NT2/D1 (cell line): ENCODE results near the gene MAP2K4.

Source experiments
- DNase-seq: peaks from one replicate; pipeline ENCODE4 v3.0.0-alpha.2; 2011; ENCODE audit warnings: low read depth, low spot score
- H3K27me3 ChIP-seq: 2 replicates; pipeline ENCODE4 v1.6.0; 2011; ENCODE audit warnings: mild to moderate bottlenecking; ENCODE audit not compliant: insufficient read length, insufficient read depth
- H3K36me3 ChIP-seq: 2 replicates; pipeline ENCODE4 v1.6.1; 2011; ENCODE audit warnings: mild to moderate bottlenecking, low read length, mixed read lengths; ENCODE audit not compliant: insufficient read depth, insufficient read length
- H3K4me1 ChIP-seq: 2 replicates; pipeline ENCODE4 v1.5.1; 2011; ENCODE audit not compliant: insufficient read depth, insufficient read length
- H3K4me3 ChIP-seq: 2 replicates; pipeline ENCODE4 v1.5.1; 2011; ENCODE audit warnings: low read depth; ENCODE audit not compliant: insufficient read length
- H3K9ac ChIP-seq: 2 replicates; pipeline ENCODE4 v1.6.0; 2011; ENCODE audit warnings: low read depth; ENCODE audit not compliant: insufficient read length
- H3K9me3 ChIP-seq: 2 replicates; pipeline ENCODE4 v1.5.1; 2011; ENCODE audit warnings: mild to moderate bottlenecking, low read length; ENCODE audit not compliant: insufficient read depth
- SUZ12 ChIP-seq: IDR thresholded peaks from 2 replicates; pipeline ENCODE4 v1.6.1; 2011; ENCODE audit not compliant: insufficient read length, insufficient read depth; ENCODE audit errors: extremely low read depth
- YY1 ChIP-seq: IDR thresholded peaks from 2 replicates; pipeline ENCODE4 v1.6.1; 2011; ENCODE audit not compliant: insufficient read length, insufficient read depth
- ZNF274 ChIP-seq: IDR thresholded peaks from 2 replicates; pipeline ENCODE4 v1.6.1; 2011; ENCODE audit warnings: mild to moderate bottlenecking, low read depth, low read length

Gene MAP2K4

GRCh38 chr17:12053552-12053951 is 32.9 kb downstream of the MAP2K4 start:
- DNase-seq = no peak
- Histone ChIP-seq H3K4me1 (no peaks in the 10 kb centered on the region), H3K27me3 (no peaks in the 10 kb centered on the region), H3K4me3 (no peak overlapping the region), H3K9ac (no peak overlapping the region), H3K9me3 (no peaks in the 10 kb centered on the region), H3K36me3 (peaks cover 3% of the 10 kb centered on the region)
- TF ChIP-seq SUZ12 = no peak
- TF ChIP-seq YY1 = no peak
- no peak for TF ChIP-seq ZNF274

- H3K36me3 ChIP-seq = peaks cover 3% of the 10 kb centered on the region
- no peaks in the 10 kb centered on the region for H3K4me1 ChIP-seq
- no peak overlapping the region for H3K4me3 ChIP-seq
- DNase-seq = no peak
- H3K9me3 ChIP-seq = no peaks in the 10 kb centered on the region
- TF ChIP-seq SUZ12 (no peak), ZNF274 (no peak), YY1 (no peak)
- H3K27me3 ChIP-seq = no peaks in the 10 kb centered on the region
- H3K9ac ChIP-seq = no peak overlapping the region
These were observed 35.2 kb downstream of the MAP2K4 start for GRCh38 chr17:12055889-12056288.

GRCh38 chr17:12057520-12057919 is 36.8 kb downstream of the MAP2K4 start:
- H3K4me3 ChIP-seq = no peak overlapping the region
- no peak for TF ChIP-seq YY1
- H3K9me3 ChIP-seq = no peaks in the 10 kb centered on the region
- peaks cover 10% of the 10 kb centered on the region for H3K36me3 ChIP-seq
- H3K9ac ChIP-seq = no peak overlapping the region
- DNase-seq = no peak
- H3K4me1 ChIP-seq = no peaks in the 10 kb centered on the region
- no peaks in the 10 kb centered on the region for H3K27me3 ChIP-seq

- H3K4me3 ChIP-seq = no peak overlapping the region
- DNase-seq = no peak
- no peak overlapping the region for H3K9ac ChIP-seq
- H3K9me3 ChIP-seq = no peaks in the 10 kb centered on the region
- no peaks in the 10 kb centered on the region for H3K4me1 ChIP-seq
- no peaks in the 10 kb centered on the region for H3K27me3 ChIP-seq
- peaks cover 10% of the 10 kb centered on the region for H3K36me3 ChIP-seq
- TF ChIP-seq YY1 (no peak), SUZ12 (no peak), ZNF274 (no peak)
These were observed 37.9 kb downstream of the MAP2K4 start for GRCh38 chr17:12058535-12058934.

- TF ChIP-seq YY1 = no peak
- H3K9me3 ChIP-seq = no peaks in the 10 kb centered on the region
- H3K27me3 ChIP-seq = no peaks in the 10 kb centered on the region
- no peak overlapping the region for H3K9ac ChIP-seq
- no peak for DNase-seq
- no peak overlapping the region for H3K4me3 ChIP-seq
- peaks cover 11% of the 10 kb centered on the region for H3K36me3 ChIP-seq
- H3K4me1 ChIP-seq = no peaks in the 10 kb centered on the region
These were observed 41.6 kb downstream of the MAP2K4 start for GRCh38 chr17:12062249-12062648.

- Histone ChIP-seq H3K4me3 (no peak overlapping the region), H3K4me1 (no peaks in the 10 kb centered on the region), H3K27me3 (no peaks in the 10 kb centered on the region), H3K9ac (no peak overlapping the region), H3K36me3 (peaks cover 14% of the 10 kb centered on the region), H3K9me3 (no peaks in the 10 kb centered on the region)
- no peak for TF ChIP-seq YY1
- TF ChIP-seq ZNF274 = no peak
- no peak for TF ChIP-seq SUZ12
- DNase-seq = no peak
These were observed 43.7 kb downstream of the MAP2K4 start for GRCh38 chr17:12064395-12064794.

- no peak overlapping the region for H3K9ac ChIP-seq
- TF ChIP-seq YY1 = no peak
- TF ChIP-seq SUZ12 = no peak
- no peak for TF ChIP-seq ZNF274
- no peak overlapping the region for H3K4me3 ChIP-seq
- H3K36me3 ChIP-seq = peaks cover 7% of the 10 kb centered on the region
- no peaks in the 10 kb centered on the region for H3K27me3 ChIP-seq
- no peaks in the 10 kb centered on the region for H3K4me1 ChIP-seq
- no peak for DNase-seq
- no peaks in the 10 kb centered on the region for H3K9me3 ChIP-seq
These were observed 46.8 kb downstream of the MAP2K4 start for GRCh38 chr17:12067485-12067884.

GRCh38 chr17:12068946-12069345 is 48.3 kb downstream of the MAP2K4 start:
- no peak for TF ChIP-seq ZNF274
- no peak for TF ChIP-seq SUZ12
- TF ChIP-seq YY1 = no peak
- no peak for DNase-seq
- no peaks in the 10 kb centered on the region for H3K4me1 ChIP-seq

More at GRCh38 chr17:12068946-12069345, 48.3 kb downstream of the MAP2K4 start:
- H3K27me3 ChIP-seq = no peaks in the 10 kb centered on the region
- H3K4me3 ChIP-seq = no peak overlapping the region
- H3K36me3 ChIP-seq = peaks cover 7% of the 10 kb centered on the region
- no peaks in the 10 kb centered on the region for H3K9me3 ChIP-seq
- H3K9ac ChIP-seq = no peak overlapping the region
